SU-DHL-6 (cell line): ENCODE results near the gene IGF2R.

Source experiments
- H2AFZ ChIP-seq: fragments of 200-600 bp; sonication (generic); 2 replicates; pipeline ENCODE4 v1.6.1; 2014; ENCODE audit warnings: low read depth, mild to moderate bottlenecking, moderate library complexity, mixed read lengths, antibody characterized with exemption, low read length; ENCODE audit not compliant: severe bottlenecking
- H3F3A ChIP-seq: fragments of 200-600 bp; shearing (Covaris generic); 2 replicates; pipeline ENCODE4 v1.6.0; 2016; ENCODE audit warnings: antibody characterized with exemption, mild to moderate bottlenecking; ENCODE audit not compliant: insufficient read depth
- H3K27ac ChIP-seq: fragments of 200-600 bp; sonication (generic); 2 replicates; pipeline ENCODE4 v1.5.1; 2016; ENCODE audit warnings: low read depth, mild to moderate bottlenecking, low read length, moderate library complexity, mixed read lengths
- H3K27me3 ChIP-seq: fragments of 200-600 bp; sonication (generic), shearing (Covaris generic); 2 replicates; pipeline ENCODE4 v1.6.0; 2014; ENCODE audit warnings: mild to moderate bottlenecking, low read length
- H3K36me3 ChIP-seq: fragments of 200-600 bp; sonication (generic); 2 replicates; pipeline ENCODE4 v1.6.1; 2014; ENCODE audit warnings: mild to moderate bottlenecking, low read length, mixed read lengths
- H3K4me2 ChIP-seq: fragments of 300-600, 200-600 bp; shearing (Covaris generic), sonication (generic); 2 replicates; pipeline ENCODE4 v1.6.0; 2014; ENCODE audit warnings: low read length, low read depth, mild to moderate bottlenecking; ENCODE audit not compliant: poor library complexity, severe bottlenecking
- H3K4me3 ChIP-seq: fragments of 200-600 bp; sonication (generic); 2 replicates; pipeline ENCODE4 v1.5.1; 2014; ENCODE audit warnings: antibody characterized with exemption, low read length, mild to moderate bottlenecking, mixed read lengths; ENCODE audit not compliant: insufficient read depth, poor library complexity, severe bottlenecking
- H3K79me2 ChIP-seq: fragments of 200-600 bp; sonication (generic); 2 replicates; pipeline ENCODE4 v1.6.1; 2014; ENCODE audit warnings: mild to moderate bottlenecking, low read length, moderate library complexity; ENCODE audit not compliant: insufficient read depth
- H3K9ac ChIP-seq: fragments of 200-600 bp; sonication (generic); 2 replicates; pipeline ENCODE4 v1.7.0; 2014; ENCODE audit warnings: mild to moderate bottlenecking, low read length
- H3K9me2 ChIP-seq: fragments of 200-600 bp; sonication (generic); replicated peaks from 2 replicates; pipeline ENCODE4 v1.6.1; 2014; ENCODE audit warnings: low read length; ENCODE audit not compliant: insufficient read depth
- H3K9me3 ChIP-seq: fragments of 200-600 bp; sonication (generic); 2 replicates; pipeline ENCODE4 v1.6.1; 2014; ENCODE audit warnings: low read length, mixed read lengths; ENCODE audit not compliant: insufficient read depth
- H4K20me1 ChIP-seq: fragments of 200-600 bp; sonication (generic); 2 replicates; pipeline ENCODE4 v1.6.1; 2014; ENCODE audit warnings: low read depth, mild to moderate bottlenecking, antibody characterized with exemption, low read length, moderate library complexity, mixed read lengths
- EZH2phosphoT487 ChIP-seq: fragments of 200-600 bp; sonication (generic), shearing (Covaris generic); conservative IDR thresholded peaks from 2 replicates; pipeline ENCODE4 v1.6.1; 2018; ENCODE audit warnings: mild to moderate bottlenecking, antibody characterized with exemption, low read length, moderate library complexity, mixed read lengths
- TF ChIP-seq, protein P1 (sequence below): fragments of 200-600 bp; sonication (generic); IDR thresholded peaks from one replicate; pipeline ENCODE4 v1.5.1; 2017; ENCODE audit warnings: antibody characterized with exemption, mild to moderate bottlenecking, low read length, moderate library complexity; ENCODE audit not compliant: insufficient read depth, poor library complexity, severe bottlenecking

The IGF2R gene

DNA sequence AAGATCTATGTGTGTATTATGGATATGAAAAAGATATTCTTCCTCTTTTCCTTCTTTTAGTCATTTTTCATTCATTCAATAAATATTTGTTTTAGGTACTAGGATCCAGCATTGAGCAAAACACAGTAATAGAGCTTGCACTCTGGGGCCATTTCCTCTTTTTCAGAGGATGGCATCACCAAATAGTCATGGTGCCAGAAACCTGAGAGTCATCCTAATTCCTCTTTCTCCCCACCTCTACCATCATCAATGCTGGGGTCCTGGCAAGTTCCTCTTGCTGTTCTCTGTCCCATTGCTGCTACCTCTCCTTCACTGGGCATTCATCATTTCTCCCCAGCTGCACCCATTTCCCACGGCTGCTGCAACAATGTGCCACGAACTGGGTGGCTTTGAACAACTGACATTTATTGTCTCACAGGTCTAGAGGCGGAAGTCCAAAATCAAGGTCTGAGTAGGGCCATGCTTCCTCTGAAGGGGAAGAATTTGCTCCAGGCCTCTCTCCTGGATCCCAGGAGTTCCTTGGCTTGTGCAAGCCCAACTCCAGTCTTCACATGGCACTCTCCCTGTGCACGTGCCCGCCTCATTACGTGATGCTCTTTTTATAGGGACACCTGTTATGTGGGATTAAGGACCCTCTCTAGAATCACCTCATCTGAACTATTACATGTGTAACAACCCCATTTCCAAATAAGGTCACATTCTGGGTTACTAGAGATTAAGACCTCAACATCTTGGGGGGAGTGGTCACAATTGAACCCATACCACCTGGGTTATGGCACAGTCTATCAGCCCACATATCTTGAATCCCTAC is 9.5 kb upstream of the IGF2R start:
- Histone ChIP-seq H3K27me3 (no peaks in the 10 kb centered on the region), H3K9me2 (no peaks in the 10 kb centered on the region), H3K27ac (no peak overlapping the region), H3K36me3 (no peaks in the 10 kb centered on the region), H3K9ac (no peak overlapping the region), H3F3A (no peaks in the 10 kb centered on the region), H2AFZ (no peak overlapping the region), H3K79me2 (no peaks in the 10 kb centered on the region), H3K4me2 (no peak overlapping the region), H3K4me3 (no peak overlapping the region), H4K20me1 (no peaks in the 10 kb centered on the region), H3K9me3 (no peaks in the 10 kb centered on the region)
- TF ChIP-seq, protein P1, sequence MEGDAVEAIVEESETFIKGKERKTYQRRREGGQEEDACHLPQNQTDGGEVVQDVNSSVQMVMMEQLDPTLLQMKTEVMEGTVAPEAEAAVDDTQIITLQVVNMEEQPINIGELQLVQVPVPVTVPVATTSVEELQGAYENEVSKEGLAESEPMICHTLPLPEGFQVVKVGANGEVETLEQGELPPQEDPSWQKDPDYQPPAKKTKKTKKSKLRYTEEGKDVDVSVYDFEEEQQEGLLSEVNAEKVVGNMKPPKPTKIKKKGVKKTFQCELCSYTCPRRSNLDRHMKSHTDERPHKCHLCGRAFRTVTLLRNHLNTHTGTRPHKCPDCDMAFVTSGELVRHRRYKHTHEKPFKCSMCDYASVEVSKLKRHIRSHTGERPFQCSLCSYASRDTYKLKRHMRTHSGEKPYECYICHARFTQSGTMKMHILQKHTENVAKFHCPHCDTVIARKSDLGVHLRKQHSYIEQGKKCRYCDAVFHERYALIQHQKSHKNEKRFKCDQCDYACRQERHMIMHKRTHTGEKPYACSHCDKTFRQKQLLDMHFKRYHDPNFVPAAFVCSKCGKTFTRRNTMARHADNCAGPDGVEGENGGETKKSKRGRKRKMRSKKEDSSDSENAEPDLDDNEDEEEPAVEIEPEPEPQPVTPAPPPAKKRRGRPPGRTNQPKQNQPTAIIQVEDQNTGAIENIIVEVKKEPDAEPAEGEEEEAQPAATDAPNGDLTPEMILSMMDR: no peak
- TF ChIP-seq EZH2phosphoT487: no peak

DNA sequence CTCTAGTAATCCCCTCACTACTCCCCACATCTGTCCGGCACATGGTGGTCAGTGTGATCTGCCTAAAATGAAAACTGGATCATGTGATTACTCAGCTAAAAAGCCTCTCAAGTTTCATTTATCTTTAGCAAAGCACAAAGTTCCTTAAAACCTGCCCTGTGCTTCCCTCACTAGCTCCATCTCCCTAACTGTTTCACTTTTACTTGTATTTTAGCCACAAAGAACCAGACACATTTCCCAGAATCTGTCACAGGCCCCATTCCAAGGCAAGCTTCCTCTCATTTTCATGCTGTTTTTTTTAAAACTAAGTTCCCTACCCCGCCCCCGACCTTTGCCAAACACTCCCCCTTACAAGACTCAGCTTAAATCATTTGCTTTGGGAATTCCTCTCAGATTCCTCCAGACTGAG is 8.9 kb upstream of the IGF2R start:
- Histone ChIP-seq H3F3A (no peaks in the 10 kb centered on the region), H4K20me1 (no peaks in the 10 kb centered on the region), H3K36me3 (no peaks in the 10 kb centered on the region), H3K9me3 (no peaks in the 10 kb centered on the region), H2AFZ (no peak overlapping the region), H3K79me2 (no peaks in the 10 kb centered on the region), H3K4me3 (no peak overlapping the region), H3K9me2 (no peaks in the 10 kb centered on the region), H3K27me3 (no peaks in the 10 kb centered on the region), H3K27ac (no peak overlapping the region), H3K4me2 (no peak overlapping the region), H3K9ac (no peak overlapping the region)
- TF ChIP-seq EZH2phosphoT487: no peak
- TF ChIP-seq, protein P1: no peak

DNA sequence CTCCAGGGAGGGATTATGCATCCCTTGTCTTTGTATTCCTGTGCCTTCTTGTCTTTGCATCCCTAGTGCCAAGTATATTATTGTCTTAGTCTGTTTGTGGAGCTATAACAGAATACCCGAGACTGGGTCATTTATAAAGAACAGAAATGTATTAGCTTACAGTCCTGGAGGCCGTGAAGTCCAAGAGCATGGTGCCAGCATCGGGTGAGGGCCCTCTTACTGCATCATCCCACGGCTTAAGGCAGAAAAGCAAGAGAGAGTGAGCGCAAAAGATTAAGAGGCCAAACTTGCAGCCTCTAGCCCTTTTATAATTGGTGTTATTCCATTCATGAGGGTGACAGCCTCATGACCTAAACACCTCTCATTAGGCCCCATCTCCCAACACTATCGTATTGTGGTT is 8.4 kb upstream of the IGF2R start:
- Histone ChIP-seq H3K79me2 (no peaks in the 10 kb centered on the region), H3F3A (no peaks in the 10 kb centered on the region), H3K9ac (no peak overlapping the region), H3K9me2 (no peaks in the 10 kb centered on the region), H3K4me2 (no peak overlapping the region), H3K4me3 (no peak overlapping the region), H3K9me3 (no peaks in the 10 kb centered on the region), H3K27ac (no peak overlapping the region), H3K27me3 (no peaks in the 10 kb centered on the region), H4K20me1 (no peaks in the 10 kb centered on the region), H3K36me3 (no peaks in the 10 kb centered on the region), H2AFZ (no peak overlapping the region)
- no peak for TF ChIP-seq EZH2phosphoT487
- TF ChIP-seq, protein P1: no peak
